Stomach smooth muscle (tissue), 2 donors: ENCODE results near the gene GSTO2.

Experiments
- H3K27ac ChIP-seq: one replicate; pipeline ENCODE4 v1.7.0; 2013; ENCODE audit warnings: mild to moderate bottlenecking, low read length, inconsistent platforms
- H3K27me3 ChIP-seq, 2 donors: one replicate each; pipeline ENCODE4 v1.7.0; 2013; ENCODE audit warnings: low read length in 2 of 2; ENCODE audit not compliant: insufficient read depth in 2 of 2, control insufficient read depth in 1 of 2
- H3K36me3 ChIP-seq, 2 donors: one replicate each; pipeline ENCODE4 v1.7.0; 2013; ENCODE audit warnings: low read length in 2 of 2; ENCODE audit not compliant: control insufficient read depth in 2 of 2, insufficient read depth in 2 of 2
- H3K4me1 ChIP-seq: one replicate; pipeline ENCODE4 v1.7.0; 2013; ENCODE audit warnings: low read length; ENCODE audit not compliant: control insufficient read depth, insufficient read depth
- H3K4me3 ChIP-seq, 2 donors: one replicate each; pipeline ENCODE4 v1.7.0; 2013; ENCODE audit warnings: low read length in 2 of 2
- H3K9ac ChIP-seq, 2 donors: one replicate each; pipeline ENCODE4 v1.7.0; 2013; ENCODE audit warnings: low read length in 2 of 2, mild to moderate bottlenecking in 1 of 2
- H3K9me3 ChIP-seq, 2 donors: one replicate each; pipeline ENCODE4 v1.7.0; 2013; ENCODE audit warnings: low read length in 2 of 2; ENCODE audit not compliant: control insufficient read depth in 2 of 2
- donor health status: healthy.
- donor health status: Pancreatic carcinoma.

Gene GSTO2

DNA sequence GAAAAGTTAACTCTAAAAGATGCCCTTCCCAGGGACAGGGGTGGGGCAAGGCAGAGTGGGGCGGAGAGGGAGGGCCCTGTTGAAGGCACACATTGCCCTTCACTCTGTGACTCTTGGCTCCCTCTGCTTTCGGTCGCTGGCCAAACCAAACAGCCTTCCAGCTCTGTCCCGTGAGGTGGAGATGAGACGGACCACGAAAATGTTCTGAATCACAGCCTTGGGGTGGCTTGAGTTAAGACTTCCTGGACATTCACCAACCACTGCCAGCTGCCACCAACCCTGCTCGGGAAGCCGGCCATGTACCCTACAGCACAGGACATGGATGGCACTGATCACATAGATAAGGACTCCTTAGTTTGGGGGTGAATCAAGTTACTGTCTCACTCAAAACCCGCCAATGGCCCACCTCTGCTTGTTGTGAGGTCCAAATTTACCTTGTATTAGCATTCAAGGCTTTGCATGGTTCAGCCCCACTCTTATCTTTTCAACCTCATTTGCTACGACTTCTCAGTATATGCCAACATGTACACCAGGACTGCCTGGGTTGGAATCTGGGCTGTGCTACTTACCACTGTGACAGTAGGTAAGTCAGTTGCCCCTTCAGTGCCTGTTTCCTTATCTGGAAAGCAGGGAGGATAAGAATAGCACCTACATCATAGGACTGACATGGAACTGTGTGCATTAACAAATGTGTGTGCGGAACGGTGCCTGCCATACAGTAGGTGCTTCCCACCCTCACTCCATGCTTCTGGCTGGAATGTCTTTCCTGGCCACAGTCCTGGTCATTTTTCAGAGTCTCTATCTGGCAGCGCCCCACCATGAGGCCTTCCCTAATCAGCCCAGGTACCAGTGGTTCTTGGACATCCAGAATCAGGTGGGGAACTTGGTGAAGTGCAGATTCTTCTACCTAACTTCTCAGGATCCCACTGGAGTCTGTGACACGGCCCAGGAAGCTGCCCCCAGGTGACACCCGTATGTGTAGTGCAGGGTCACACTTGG is 41.3 kb downstream of the GSTO2 start:
- Histone ChIP-seq H3K4me3 (no peak overlapping the region), H3K9ac (no peak overlapping the region), H3K9me3 (no peaks in the 10 kb centered on the region), H3K4me1 (peaks cover 16% of the 10 kb centered on the region), H3K27me3 (no peaks in the 10 kb centered on the region), H3K36me3 (peaks cover 30 to 35% of the 10 kb centered on the region in 2 donors), H3K27ac (no peak overlapping the region)

DNA sequence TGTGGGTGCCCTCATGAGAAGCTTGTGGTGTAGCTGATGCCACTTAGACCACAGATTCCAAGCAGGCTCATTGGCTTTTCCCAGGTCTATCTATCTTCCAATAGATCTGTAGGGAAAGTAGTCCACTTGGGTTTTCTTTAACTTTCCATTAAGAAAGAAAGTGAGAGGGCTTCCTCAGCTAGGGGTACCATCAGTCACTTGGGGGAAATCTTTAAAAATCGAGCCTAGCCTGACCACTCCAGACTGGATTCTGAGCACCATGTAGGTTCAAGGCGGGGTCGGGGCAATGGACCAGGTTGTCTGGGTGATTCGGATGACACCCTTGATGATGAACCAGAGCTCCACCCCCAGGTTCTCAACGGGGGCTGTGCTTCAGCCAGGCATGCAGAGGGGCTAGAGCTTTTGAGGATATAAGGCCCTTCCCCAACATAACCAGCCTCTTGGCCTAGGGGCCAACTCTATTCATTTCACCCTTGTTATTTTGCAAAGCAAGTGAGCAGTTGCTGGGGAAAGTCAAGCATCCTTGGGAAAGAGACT is 42.3 kb downstream of the GSTO2 start:
- peaks cover 34 to 36% of the 10 kb centered on the region in 2 donors for H3K36me3 ChIP-seq
- no peaks in the 10 kb centered on the region for H3K27me3 ChIP-seq
- H3K9ac ChIP-seq: no peak overlapping the region
- no peaks in the 10 kb centered on the region for H3K9me3 ChIP-seq
- no peak overlapping the region for H3K27ac ChIP-seq
- H3K4me3 ChIP-seq: no peak overlapping the region
- H3K4me1 ChIP-seq: peaks cover 8% of the 10 kb centered on the region

DNA sequence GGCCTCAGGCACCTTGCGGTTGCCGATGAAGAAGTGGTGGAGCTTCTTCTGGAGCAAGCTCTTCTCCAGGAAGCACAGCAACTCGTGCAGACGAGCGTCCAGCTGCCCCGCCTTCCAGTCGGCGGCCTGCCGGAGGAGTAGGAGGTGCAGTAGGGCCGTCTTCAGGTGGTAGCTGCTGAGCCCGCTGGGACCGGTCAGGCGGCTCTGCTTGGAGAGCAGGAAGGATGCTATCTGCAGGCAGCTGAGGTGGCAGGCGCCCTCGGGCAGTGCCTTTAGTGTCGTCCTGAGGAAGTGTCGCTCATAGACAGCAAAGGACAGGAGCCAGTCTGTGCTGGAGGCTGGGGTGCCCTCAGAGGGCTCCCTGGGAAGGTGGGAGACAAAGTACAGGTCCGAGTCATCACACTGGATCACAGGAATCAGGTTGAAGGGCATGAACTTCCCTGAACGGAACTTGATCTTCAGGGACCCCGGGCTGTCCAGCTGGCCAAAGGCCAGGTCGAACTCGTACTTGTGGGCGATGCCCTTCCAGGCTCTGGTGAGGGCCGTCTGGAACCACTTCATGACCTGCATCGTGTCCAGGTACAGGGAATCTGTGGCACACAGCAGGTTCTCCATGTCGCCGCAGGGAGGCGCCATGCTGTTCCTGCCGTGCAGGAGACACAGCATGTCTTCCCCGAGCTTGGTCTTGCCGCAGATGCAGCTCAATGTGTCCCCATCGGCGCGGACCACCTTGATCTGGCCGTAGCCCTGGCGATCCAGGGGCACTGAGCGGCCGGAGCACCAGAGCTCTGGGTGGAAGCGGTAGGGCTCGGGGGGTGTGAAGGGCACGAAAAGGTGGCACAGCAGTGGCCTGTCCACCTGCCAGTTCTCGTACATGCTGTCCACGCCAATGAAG is 45.9 kb downstream of the GSTO2 start:
- Histone ChIP-seq H3K4me1 (peaks cover 42% of the 10 kb centered on the region), H3K27ac (no peak overlapping the region), H3K9me3 (no peaks in the 10 kb centered on the region), H3K36me3 (peaks cover 34 to 38% of the 10 kb centered on the region in 2 donors), H3K4me3 (no peak overlapping the region), H3K27me3 (no peaks in the 10 kb centered on the region), H3K9ac (no peak overlapping the region)

DNA sequence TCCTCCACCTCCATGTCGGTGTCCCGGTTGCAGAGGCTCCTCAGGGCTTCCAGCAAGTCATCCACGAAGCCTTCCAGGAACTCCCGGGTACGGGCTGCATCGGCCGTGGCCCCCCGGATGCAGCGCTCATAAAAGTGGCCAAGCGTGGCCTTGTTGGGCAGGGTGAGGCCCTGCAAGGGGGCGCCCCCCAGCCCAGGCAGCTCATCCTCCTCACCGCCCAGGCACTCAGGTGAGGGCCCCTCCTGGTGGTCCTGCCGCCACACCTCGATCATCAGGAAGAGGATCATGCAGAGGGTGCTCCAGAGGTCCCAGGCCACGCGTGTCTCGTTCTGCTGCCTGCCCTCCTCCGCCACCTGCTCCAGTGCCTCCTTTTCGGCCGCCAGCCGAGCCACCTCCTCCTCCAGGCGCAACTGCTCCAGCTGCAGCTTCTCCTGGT is 46.5 kb downstream of the GSTO2 start:
- H3K4me3 ChIP-seq: no peak overlapping the region
- no peaks in the 10 kb centered on the region for H3K9me3 ChIP-seq
- no peak overlapping the region for H3K27ac ChIP-seq
- no peaks in the 10 kb centered on the region for H3K27me3 ChIP-seq
- H3K4me1 ChIP-seq: peaks cover 39% of the 10 kb centered on the region
- peaks cover 34 to 38% of the 10 kb centered on the region in 2 donors for H3K36me3 ChIP-seq
- H3K9ac ChIP-seq: no peak overlapping the region

DNA sequence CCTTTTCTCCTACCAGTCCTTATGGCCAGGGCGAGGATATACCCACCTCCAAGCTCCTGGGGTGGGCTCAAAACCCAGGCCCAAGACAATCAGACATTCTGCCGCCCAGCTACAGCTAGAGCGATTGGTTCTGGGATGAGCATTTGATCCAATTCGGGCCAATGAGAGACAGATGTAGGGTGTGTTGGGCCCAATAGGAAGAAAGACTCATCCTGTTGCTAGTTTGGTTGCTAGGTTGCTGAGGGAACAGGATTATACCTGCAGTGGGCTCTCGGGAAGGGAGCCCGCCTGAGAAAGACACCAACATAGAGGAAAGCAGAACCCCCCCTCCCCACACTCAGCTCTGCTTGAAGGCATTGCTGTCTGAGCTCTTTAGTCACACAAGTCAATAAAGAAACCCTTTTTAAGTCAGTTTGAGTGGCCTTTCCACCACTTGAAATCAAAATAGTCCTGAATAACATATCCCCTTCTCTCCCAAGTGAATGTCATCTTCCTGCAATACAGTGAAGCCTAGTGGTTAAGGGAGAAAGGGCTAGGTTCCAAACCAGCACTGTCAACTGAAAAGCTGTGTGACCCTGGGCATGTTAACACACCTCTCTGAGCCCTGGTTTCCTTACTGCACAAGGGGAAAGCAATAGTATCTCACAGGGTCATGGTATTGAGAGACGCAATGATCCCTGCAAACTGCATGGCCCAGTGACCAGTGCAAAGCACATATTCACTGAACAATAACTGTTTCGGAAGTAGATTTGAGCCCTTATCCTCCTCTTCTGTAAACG is 47.5 kb downstream of the GSTO2 start:
- Histone ChIP-seq H3K27ac (no peak overlapping the region), H3K4me1 (peaks cover 45% of the 10 kb centered on the region), H3K9me3 (no peaks in the 10 kb centered on the region), H3K27me3 (no peaks in the 10 kb centered on the region), H3K4me3 (no peak overlapping the region), H3K36me3 (peaks cover 32 to 34% of the 10 kb centered on the region in 2 donors), H3K9ac (no peak overlapping the region)

DNA sequence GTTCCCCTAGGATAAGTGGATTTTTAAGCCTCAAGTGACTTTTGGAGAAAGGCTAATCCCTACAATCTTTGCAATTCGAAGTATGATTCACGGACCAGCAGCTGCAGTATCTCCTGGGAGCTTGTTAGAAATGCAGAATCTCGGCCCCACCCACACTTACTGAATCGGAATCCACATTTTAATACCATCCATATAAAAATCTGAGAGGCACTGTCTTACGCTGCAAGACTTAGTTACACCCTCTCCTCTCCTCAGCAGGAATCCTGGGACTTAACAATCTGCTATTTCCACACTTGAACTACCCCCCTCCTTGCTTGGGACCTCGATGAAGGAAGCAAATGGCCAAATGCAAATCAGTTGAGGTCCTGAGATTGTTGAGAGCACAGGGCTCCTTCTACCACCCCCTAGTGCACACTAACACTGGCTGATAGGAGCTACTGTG is 48.3 kb downstream of the GSTO2 start:
- H3K9me3 ChIP-seq: no peaks in the 10 kb centered on the region
- H3K4me3 ChIP-seq: peak overlapping the region in 1 of 2 donors; percentile 8
- H3K9ac ChIP-seq: no peak overlapping the region
- H3K36me3 ChIP-seq: peaks cover 32% of the 10 kb centered on the region in 2 donors
- no peaks in the 10 kb centered on the region for H3K27me3 ChIP-seq
- H3K4me1 ChIP-seq: peaks cover 53% of the 10 kb centered on the region
- H3K27ac ChIP-seq: peak overlapping the region; percentile 2

DNA sequence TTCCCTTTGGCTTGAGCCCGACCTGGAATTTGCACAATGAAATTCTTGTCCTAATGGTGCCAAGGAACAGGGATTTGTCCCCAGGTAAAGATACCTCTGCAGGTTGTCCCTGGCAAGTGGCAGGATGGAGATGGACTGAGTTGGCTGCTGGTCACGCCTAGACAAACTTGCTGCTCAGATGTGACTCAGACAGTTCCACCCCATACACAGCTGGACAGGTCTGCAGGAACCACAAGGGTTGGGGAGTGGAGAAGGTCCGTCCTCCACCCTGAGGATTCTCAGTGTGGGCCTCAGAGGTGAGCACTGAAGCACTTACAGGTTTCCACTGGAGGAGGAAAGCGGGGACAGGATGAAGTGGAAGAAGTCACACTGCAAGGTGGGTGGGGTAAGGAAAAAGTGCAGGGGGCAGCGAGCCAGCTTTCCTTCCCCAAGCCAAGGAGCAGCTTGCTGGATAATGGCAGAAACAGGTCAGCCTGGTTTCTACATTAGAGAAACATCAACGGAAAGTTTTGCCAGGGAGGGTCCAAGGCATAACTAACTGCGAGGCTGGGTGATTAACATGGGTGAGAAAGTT is 48.8 kb downstream of the GSTO2 start:
- Histone ChIP-seq H3K9me3 (no peaks in the 10 kb centered on the region), H3K27ac (peak overlapping the region; percentile 2)

DNA sequence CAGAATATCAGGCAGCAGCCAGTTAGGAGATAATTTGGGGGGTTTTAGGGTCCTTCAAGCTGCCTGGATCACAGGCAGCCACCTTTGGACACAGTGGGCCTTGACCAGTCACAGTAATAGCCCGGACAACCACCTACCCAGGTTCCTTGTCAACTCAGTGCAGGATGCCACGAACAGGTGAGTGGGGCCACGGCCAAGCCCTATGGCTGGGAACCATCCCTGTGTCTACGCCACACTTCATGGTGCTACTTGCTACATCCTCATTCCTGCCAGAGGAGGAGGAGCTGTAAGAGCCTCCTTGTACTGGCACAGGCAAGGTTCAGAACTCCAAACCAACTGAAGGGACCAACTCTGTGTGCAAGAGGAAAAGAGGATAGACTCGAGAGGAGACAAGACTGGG is 49.3 kb downstream of the GSTO2 start:
- no peak overlapping the region for H3K9ac ChIP-seq
- no peaks in the 10 kb centered on the region for H3K27me3 ChIP-seq
- no peaks in the 10 kb centered on the region for H3K9me3 ChIP-seq
- peaks cover 22 to 23% of the 10 kb centered on the region in 2 donors for H3K36me3 ChIP-seq
- no peak overlapping the region for H3K4me3 ChIP-seq
- no peak overlapping the region for H3K27ac ChIP-seq
- peaks cover 61% of the 10 kb centered on the region for H3K4me1 ChIP-seq

More for the DNA sequence above, 48.8 kb downstream of the GSTO2 start:
- Histone ChIP-seq H3K36me3 (peaks cover 27 to 28% of the 10 kb centered on the region in 2 donors), H3K4me1 (peaks cover 58% of the 10 kb centered on the region), H3K27me3 (no peaks in the 10 kb centered on the region), H3K9ac (no peak overlapping the region), H3K4me3 (peak overlapping the region in 1 of 2 donors; percentile 8)

DNA sequence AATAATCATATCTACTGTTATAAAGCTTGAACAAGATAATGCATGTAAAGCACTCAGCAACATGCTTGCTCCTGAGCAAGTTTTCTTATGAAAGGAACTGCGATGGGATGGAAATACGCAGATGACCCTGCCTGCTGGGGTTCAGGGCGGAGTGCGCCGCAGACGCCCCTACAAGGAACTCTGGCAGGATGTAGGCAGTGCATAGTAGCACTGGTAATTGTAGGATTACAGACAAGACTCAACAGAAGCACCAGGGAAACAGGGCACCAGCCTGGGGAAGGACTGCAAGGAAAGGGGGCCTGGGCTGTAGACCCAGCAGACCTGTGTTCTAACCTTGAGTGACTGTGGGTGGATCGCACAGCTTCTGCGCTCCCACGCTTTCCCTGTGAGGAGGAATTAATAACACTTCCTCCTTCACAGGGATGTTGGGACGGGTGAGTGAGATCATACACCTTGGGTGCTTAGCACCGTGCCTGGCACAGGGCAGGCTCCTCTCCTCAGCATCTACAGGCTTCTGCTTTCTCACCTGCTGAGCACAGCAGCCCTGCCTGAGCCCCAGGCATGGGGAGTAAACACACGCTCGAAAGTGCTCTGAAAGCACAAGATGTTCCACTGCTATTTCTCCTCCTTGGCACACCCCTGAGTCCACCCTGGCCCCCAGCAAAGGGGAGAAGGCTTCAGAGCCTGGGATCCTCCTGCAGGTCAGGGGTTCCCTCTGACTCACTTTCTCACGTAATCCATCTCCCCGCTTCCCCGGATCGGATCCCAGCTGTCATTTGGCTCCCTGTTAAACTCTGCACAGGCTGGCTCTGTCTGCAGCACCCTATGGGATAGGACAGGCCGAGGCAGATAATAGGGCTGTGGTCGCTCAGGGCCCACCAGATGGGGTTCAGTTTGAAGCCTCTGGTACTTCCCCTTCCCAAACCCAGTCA is 50.1 kb downstream of the GSTO2 start:
- H3K9ac ChIP-seq: no peak overlapping the region
- H3K27me3 ChIP-seq: no peaks in the 10 kb centered on the region
- H3K27ac ChIP-seq: no peak overlapping the region
- H3K4me1 ChIP-seq: peaks cover 69% of the 10 kb centered on the region
- H3K36me3 ChIP-seq: peaks cover 15% of the 10 kb centered on the region in 2 donors
- H3K9me3 ChIP-seq: no peaks in the 10 kb centered on the region
- peak overlapping the region in 1 of 2 donors; percentile 29 for H3K4me3 ChIP-seq
